Karpas-422 (cell line): Measurements from ENCODE around the gene CYP2U1. TPM values are rescaled to one million over a fixed set of nuclear protein-coding genes. Genes with fewer than 3 reads are reported as not detected.
"Not testable (repeated sequence)": the region's sequence is repeated elsewhere in the genome, so short reads cannot be mapped to it uniquely, and the experiment has no call there.

Experiments used
- DNase-seq: peaks from one replicate; pipeline ENCODE4 v3.0.0-alpha.2; 2015
- H2AFZ ChIP-seq: fragments of 200-600 bp; sonication (generic); 2 replicates; pipeline ENCODE4 v1.6.1; 2014; ENCODE audit warnings: antibody characterized with exemption, low read length, mixed read lengths
- H3K27ac ChIP-seq: fragments of 200-600 bp; sonication (generic); 2 replicates; pipeline ENCODE4 v1.5.1; 2014; ENCODE audit warnings: mild to moderate bottlenecking, low read length, moderate library complexity
- H3K27me3 ChIP-seq: fragments of 200-600 bp; sonication (generic); 2 replicates; pipeline ENCODE4 v1.6.1; 2014; ENCODE audit warnings: low read length, mixed read lengths
- H3K36me3 ChIP-seq: fragments of 200-600 bp; sonication (generic); 2 replicates; pipeline ENCODE4 v1.6.1; 2014; ENCODE audit warnings: low read length, mixed read lengths; ENCODE audit not compliant: insufficient read depth
- H3K4me1 ChIP-seq: fragments of 200-600 bp; sonication (generic); 2 replicates; pipeline ENCODE4 v1.6.1; 2014; ENCODE audit warnings: mild to moderate bottlenecking, low read length, mixed read lengths
- H3K4me2 ChIP-seq: fragments of 200-600 bp; sonication (generic); 2 replicates; pipeline ENCODE4 v1.6.1; 2014; ENCODE audit warnings: low read length, low read depth, mild to moderate bottlenecking; ENCODE audit not compliant: poor library complexity, severe bottlenecking
- H3K4me3 ChIP-seq: fragments of 200-600 bp; sonication (generic); 2 replicates; pipeline ENCODE4 v1.5.1; 2014; ENCODE audit warnings: mild to moderate bottlenecking, antibody characterized with exemption, low read length, mixed read lengths
- H3K79me2 ChIP-seq: fragments of 200-600 bp; sonication (generic); 2 replicates; pipeline ENCODE4 v1.6.1; 2014; ENCODE audit warnings: mild to moderate bottlenecking, low read length, mixed read lengths
- H3K9ac ChIP-seq: fragments of 200-600 bp; sonication (generic); 2 replicates; pipeline ENCODE4 v1.6.0; 2014; ENCODE audit warnings: low read length
- H3K9me2 ChIP-seq: fragments of 200-600 bp; sonication (generic), shearing (Covaris generic); replicated peaks from 2 replicates; pipeline ENCODE4 v1.6.0; 2014; ENCODE audit warnings: mild to moderate bottlenecking, low read length, moderate library complexity; ENCODE audit not compliant: insufficient read depth
- H3K9me3 ChIP-seq: fragments of 300-700, 200-600 bp; sonication (generic); 2 replicates; pipeline ENCODE4 v1.6.1; 2014; ENCODE audit warnings: low read length, mixed read lengths
- H4K20me1 ChIP-seq: fragments of 200-600 bp; sonication (generic); 2 replicates; pipeline ENCODE4 v1.6.1; 2014; ENCODE audit warnings: mild to moderate bottlenecking, antibody characterized with exemption, low read length, low read depth; ENCODE audit not compliant: insufficient read depth
- total RNA-seq: library from RNA; depleted of rRNA; stranded (reverse); fragments of >200 nt; shearing (Covaris generic); gene quantifications from 2 replicates; pipeline ENCODE4 v1.2.3, GENCODE V29; 2014; ENCODE audit warnings: low replicate concordance

CYP2U1 gene
- total RNA-seq, 1 experiment from 2014 or later, result 1.5 TPM

DNA sequence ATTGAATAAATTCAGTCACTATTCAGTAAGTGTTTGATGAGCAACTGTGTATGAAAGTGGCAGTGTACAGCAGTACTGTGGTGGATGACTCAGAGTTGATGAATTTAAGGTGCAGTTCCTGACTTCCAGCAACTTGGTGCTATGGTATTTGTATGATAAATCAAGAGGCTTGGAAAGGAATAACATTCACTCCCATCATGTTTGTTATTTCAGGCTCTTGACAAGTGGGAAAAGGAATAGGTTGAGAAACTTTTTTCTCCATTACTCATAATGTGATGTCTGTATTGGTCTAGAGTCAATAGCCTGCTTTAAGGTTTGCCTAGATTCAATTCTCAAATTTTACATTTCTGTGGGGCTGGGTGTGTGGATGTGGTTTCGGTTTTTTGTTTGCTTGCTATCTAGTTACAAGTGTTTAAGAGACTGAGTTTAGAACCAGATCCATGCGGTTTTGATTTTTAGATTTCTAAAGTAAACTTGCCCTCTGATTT is 35.1 kb upstream of the CYP2U1 start:
- no peak for DNase-seq

DNA sequence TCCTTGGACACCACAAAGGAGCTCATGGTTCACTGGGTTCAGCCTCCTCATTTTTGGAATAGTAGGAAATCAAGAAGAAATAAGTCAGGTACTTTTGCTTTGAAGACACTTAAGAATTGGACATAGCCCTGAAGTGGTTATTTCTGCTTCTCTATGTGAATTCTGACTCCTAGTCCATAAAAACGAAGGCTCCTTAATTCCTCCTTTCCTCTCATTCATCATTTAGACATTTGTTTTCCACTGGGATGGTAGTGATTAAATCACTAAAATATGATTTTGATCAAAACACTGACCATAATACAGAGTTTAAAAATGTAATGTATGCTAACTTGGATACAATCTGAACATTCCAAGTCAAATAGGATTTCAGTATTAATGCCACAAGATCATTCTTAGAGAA is 34.7 kb upstream of the CYP2U1 start:
- Histone ChIP-seq H3K27me3 (no peaks in the 10 kb centered on the region), H3K36me3 (no peaks in the 10 kb centered on the region), H3K4me1 (no peaks in the 10 kb centered on the region), H4K20me1 (no peaks in the 10 kb centered on the region), H3K9me2 (no peaks in the 10 kb centered on the region), H3K9ac (no peak overlapping the region), H3K4me3 (no peak overlapping the region), H3K79me2 (no peaks in the 10 kb centered on the region), H3K27ac (no peak overlapping the region), H3K9me3 (no peaks in the 10 kb centered on the region), H3K4me2 (no peak overlapping the region), H2AFZ (no peak overlapping the region)
- DNase-seq, result no peak

More for the DNA sequence above, 35.1 kb upstream of the CYP2U1 start:
- H3K4me1 ChIP-seq, result no peaks in the 10 kb centered on the region
- no peaks in the 10 kb centered on the region for H3K27me3 ChIP-seq
- H2AFZ ChIP-seq, result no peak overlapping the region
- no peak overlapping the region for H3K27ac ChIP-seq
- no peak overlapping the region for H3K4me2 ChIP-seq
- no peak overlapping the region for H3K9ac ChIP-seq
- H3K79me2 ChIP-seq, result no peaks in the 10 kb centered on the region
- H4K20me1 ChIP-seq, result no peaks in the 10 kb centered on the region
- no peaks in the 10 kb centered on the region for H3K9me3 ChIP-seq
- no peak overlapping the region for H3K4me3 ChIP-seq
- no peaks in the 10 kb centered on the region for H3K9me2 ChIP-seq
- no peaks in the 10 kb centered on the region for H3K36me3 ChIP-seq

DNA sequence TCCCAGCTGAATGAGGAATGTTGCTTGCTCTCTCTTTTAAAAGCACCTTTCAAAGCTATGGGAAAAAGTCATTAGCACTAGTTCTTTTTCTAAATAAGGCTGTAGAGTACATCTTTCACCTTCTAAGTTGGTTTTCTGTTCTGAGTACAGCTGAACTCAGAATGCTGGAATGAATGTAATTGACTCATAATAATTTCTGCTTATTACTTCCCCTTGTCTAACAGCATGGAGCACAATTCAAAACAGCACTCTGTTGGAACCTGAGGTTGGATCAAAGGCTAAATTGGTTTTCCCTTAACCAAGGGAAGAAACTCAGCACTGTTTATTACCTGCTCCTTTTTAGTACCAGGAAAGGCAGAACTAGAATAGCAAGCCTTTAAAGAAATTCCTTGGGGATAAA is 33.5 kb upstream of the CYP2U1 start:
- Histone ChIP-seq H3K27ac (no peak overlapping the region), H2AFZ (no peak overlapping the region), H3K9ac (no peak overlapping the region), H3K4me2 (no peak overlapping the region), H3K27me3 (no peaks in the 10 kb centered on the region), H4K20me1 (no peaks in the 10 kb centered on the region), H3K9me2 (no peaks in the 10 kb centered on the region), H3K79me2 (no peaks in the 10 kb centered on the region), H3K9me3 (no peaks in the 10 kb centered on the region), H3K4me3 (no peak overlapping the region), H3K4me1 (no peaks in the 10 kb centered on the region), H3K36me3 (no peaks in the 10 kb centered on the region)
- DNase-seq, result no peak

DNA sequence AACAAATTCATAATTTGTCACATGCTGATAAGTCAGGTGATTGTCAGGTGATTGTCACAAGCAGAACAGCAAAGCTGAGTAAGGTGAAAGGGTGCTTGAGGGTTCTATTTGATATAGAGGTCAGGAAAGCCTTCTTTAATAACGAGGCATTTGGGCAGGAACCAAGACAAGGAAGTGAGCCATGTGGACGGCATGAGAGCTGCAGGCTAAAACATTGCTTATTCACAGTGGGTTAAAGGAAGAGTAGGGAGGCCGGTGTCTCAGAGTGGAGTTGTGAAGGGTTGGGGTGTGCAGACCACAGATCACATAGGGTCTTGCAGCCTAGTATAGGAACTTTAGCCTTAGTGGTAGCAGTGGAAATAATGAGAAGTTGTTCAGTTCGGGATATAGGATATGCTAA is 31.3 kb upstream of the CYP2U1 start:
- Histone ChIP-seq H2AFZ (no peak overlapping the region), H3K4me2 (no peak overlapping the region), H3K27ac (no peak overlapping the region), H3K9me3 (no peaks in the 10 kb centered on the region), H3K4me3 (no peak overlapping the region), H3K79me2 (no peaks in the 10 kb centered on the region), H3K4me1 (no peaks in the 10 kb centered on the region), H3K27me3 (no peaks in the 10 kb centered on the region), H3K36me3 (no peaks in the 10 kb centered on the region), H3K9ac (no peak overlapping the region), H4K20me1 (no peaks in the 10 kb centered on the region), H3K9me2 (no peaks in the 10 kb centered on the region)
- DNase-seq, result no peak

DNA sequence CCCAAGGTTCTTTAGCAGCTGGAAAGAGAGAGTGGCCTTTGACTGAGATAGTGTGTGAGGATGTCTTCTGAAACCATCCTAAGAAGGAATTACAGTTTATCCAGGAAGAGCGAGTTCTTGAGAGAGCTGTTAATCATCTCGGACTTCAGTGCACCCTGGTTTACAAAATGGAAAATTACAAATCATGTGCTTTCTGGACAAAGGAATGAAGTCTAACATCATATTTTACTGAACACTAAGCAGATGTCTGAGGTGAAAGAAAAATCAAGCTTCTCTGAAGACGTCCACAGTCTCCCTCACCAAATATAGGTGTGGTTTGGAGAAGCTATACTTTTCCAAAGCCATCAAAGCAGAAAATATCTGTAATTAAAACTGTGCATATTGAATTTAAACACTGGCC is 30.8 kb upstream of the CYP2U1 start:
- no peak for DNase-seq
- no peaks in the 10 kb centered on the region for H3K9me3 ChIP-seq
- H3K36me3 ChIP-seq, result no peaks in the 10 kb centered on the region
- no peak overlapping the region for H3K27ac ChIP-seq
- no peaks in the 10 kb centered on the region for H3K4me1 ChIP-seq
- no peaks in the 10 kb centered on the region for H4K20me1 ChIP-seq
- H3K4me2 ChIP-seq, result no peak overlapping the region
- no peaks in the 10 kb centered on the region for H3K79me2 ChIP-seq
- no peaks in the 10 kb centered on the region for H3K27me3 ChIP-seq
- no peak overlapping the region for H3K9ac ChIP-seq
- no peak overlapping the region for H3K4me3 ChIP-seq
- no peak overlapping the region for H2AFZ ChIP-seq
- no peaks in the 10 kb centered on the region for H3K9me2 ChIP-seq

DNA sequence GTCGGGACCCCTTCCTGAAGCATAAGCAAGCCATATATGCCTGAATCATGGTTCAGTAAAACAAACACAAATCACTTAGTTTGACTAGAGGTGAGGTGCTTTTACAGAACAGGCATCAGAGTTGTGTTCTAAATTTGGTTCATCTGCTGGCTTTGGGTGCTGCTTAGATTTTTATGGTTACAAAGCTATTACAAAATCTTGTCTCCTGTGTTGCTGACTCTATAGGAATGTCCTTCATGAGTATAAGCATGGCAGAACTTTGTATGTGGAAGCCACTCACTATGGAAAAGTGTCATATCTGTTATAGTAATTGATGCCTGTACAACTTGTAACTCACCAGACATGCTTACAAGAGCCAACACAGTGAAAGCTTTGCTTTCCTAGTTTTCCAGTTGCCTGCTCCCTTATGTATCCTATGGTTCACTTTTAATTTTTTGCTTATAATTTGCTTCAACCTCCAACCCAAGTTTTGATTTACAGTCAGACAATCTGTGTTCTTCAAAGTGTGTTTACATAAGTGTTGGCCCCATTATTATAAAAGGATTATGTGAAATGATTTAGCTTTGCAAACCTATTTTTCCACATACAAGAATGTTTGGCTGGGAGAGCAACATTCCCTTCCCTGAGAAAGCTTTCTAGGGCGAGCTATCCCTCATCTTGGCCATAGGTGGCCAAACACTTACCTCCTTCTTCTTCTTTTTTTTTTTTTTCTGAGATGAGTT is 30.0 kb upstream of the CYP2U1 start:
- Histone ChIP-seq H3K9ac (no peak overlapping the region), H4K20me1 (no peaks in the 10 kb centered on the region), H3K9me3 (no peaks in the 10 kb centered on the region), H3K36me3 (no peaks in the 10 kb centered on the region), H3K79me2 (no peaks in the 10 kb centered on the region), H3K9me2 (no peaks in the 10 kb centered on the region), H2AFZ (no peak overlapping the region), H3K4me1 (no peaks in the 10 kb centered on the region), H3K27me3 (no peaks in the 10 kb centered on the region), H3K4me3 (no peak overlapping the region), H3K4me2 (no peak overlapping the region), H3K27ac (no peak overlapping the region)
- DNase-seq, result no peak

DNA sequence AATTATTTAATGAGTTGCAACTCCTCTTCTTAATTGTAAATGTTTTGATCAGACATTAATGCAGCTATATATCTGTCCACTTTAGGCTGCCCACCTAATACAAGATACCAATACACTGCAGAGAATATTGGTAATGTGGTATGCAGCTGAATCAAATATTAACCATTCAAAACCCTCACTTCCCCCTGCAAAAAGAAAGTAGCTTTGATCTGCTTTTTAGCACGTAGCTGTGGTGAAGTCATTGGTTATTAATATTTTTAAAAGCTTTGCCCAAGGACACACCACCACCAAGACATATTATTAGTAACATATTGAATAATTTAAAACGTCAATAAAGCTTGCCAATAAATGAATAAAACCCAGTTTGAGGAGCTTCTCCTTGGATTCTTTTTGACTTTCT is 28.6 kb upstream of the CYP2U1 start:
- no peak overlapping the region for H3K9ac ChIP-seq

DNA sequence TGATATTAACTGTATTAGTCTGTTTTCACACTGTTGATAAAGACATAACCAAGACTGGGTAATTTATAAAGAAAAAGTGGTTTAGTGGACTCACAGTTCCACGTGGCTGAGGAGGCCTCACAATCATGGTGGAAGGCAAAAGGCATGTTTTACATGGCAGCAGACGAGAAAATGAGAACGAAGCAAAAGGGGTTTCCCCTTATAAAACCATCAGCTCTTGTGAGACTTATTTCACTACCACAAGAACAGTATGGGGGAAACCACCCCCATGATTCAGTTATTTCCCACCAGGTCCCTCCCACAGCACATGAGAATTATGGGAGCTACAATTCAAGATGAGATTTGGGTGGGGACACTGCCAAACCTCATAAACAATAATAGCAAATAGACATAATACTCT is 26.3 kb upstream of the CYP2U1 start:
- H3K9me2 ChIP-seq, H3K4me2 ChIP-seq, H3K9me3 ChIP-seq, H3K4me3 ChIP-seq, H3K27me3 ChIP-seq, H4K20me1 ChIP-seq, H2AFZ ChIP-seq, DNase-seq, H3K9ac ChIP-seq, H3K4me1 ChIP-seq, H3K36me3 ChIP-seq, H3K27ac ChIP-seq, H3K79me2 ChIP-seq: not testable (repeated sequence)

More for the DNA sequence above, 28.6 kb upstream of the CYP2U1 start:
- no peak overlapping the region for H3K4me3 ChIP-seq
- DNase-seq, result no peak
- H4K20me1 ChIP-seq, result no peaks in the 10 kb centered on the region
- no peak overlapping the region for H3K4me2 ChIP-seq
- H3K4me1 ChIP-seq, result no peaks in the 10 kb centered on the region
- no peak overlapping the region for H2AFZ ChIP-seq
- H3K9me2 ChIP-seq, result no peaks in the 10 kb centered on the region
- H3K27ac ChIP-seq, result no peak overlapping the region
- no peaks in the 10 kb centered on the region for H3K36me3 ChIP-seq
- no peaks in the 10 kb centered on the region for H3K27me3 ChIP-seq
- no peaks in the 10 kb centered on the region for H3K79me2 ChIP-seq
- no peaks in the 10 kb centered on the region for H3K9me3 ChIP-seq
